H1 (cell line): ENCODE data around the gene DNER. TPM values are rescaled to one million over a fixed set of nuclear protein-coding genes. Genes with fewer than 3 reads are reported as not detected.

Experiments
- CTCF ChIA-PET: fragments of 300-600 bp; sonication (Branson Sonifier 250); formaldehyde crosslinking; loops from one replicate; lab custom pipeline; 2021; ENCODE audit not compliant: partially characterized antibody; lab: Charles Lee
- POLR2A ChIA-PET: fragments of 300-600 bp; sonication (Branson Sonifier 250); formaldehyde crosslinking; loops from one replicate; lab custom pipeline; 2021; ENCODE audit warnings: inconsistent platforms; ENCODE audit not compliant: partially characterized antibody; lab: Charles Lee
- DNase-seq, 2 experiments: peaks; one replicate each; pipeline versions ENCODE4 v3.0.0 to v3.0.0-alpha.2; 2010 to 2022; ENCODE audit warnings: low spot score in 2 of 2, low read depth in 1 of 2, mixed read lengths in 1 of 2
- FAIRE-seq: peaks from 2 replicates; lab custom pipeline; 2011; peaks lifted over from hg19 to GRCh38; lab: Jason Lieb, UNC
- H2AFZ ChIP-seq: 2 replicates; pipeline ENCODE4 v1.8.1; 2012; ENCODE audit warnings: low read length, inconsistent platforms
- H2AK5ac ChIP-seq: 2 replicates; pipeline ENCODE4 v1.6.1; 2013; ENCODE audit warnings: low read depth, low read length
- H2BK120ac ChIP-seq: replicated peaks from 2 replicates; pipeline ENCODE3; 2013; ENCODE audit warnings: low read depth, low read length, inconsistent platforms
- H2BK12ac ChIP-seq: 2 replicates; pipeline ENCODE4 v1.6.1; 2013; ENCODE audit warnings: low read depth, low read length
- H2BK15ac ChIP-seq: 2 replicates; pipeline ENCODE4 v1.6.1; 2013; ENCODE audit warnings: low read length
- H2BK20ac ChIP-seq: 2 replicates; pipeline ENCODE4 v1.6.1; 2013; ENCODE audit warnings: low read length
- H2BK5ac ChIP-seq: 2 replicates; pipeline ENCODE4 v1.6.1; 2013; ENCODE audit warnings: low read depth, low read length
- H3K14ac ChIP-seq: 2 replicates; pipeline ENCODE4 v1.6.1; 2013; ENCODE audit warnings: inconsistent platforms; ENCODE audit not compliant: insufficient read length
- H3K18ac ChIP-seq: 2 replicates; pipeline ENCODE4 v1.6.1; 2013; ENCODE audit warnings: low read length; ENCODE audit errors: extremely low read depth
- H3K23ac ChIP-seq: 2 replicates; pipeline ENCODE4 v1.6.1; 2013; ENCODE audit warnings: inconsistent platforms; ENCODE audit not compliant: insufficient read length
- H3K23me2 ChIP-seq: 2 replicates; pipeline ENCODE4 v1.6.1; 2013; ENCODE audit warnings: low read depth, low read length
- H3K27ac ChIP-seq: 2 replicates; pipeline ENCODE4 v1.6.1; 2011; ENCODE audit warnings: low read depth, low read length, inconsistent platforms
- H3K27me3 ChIP-seq, 4 experiments: replicated peaks in 1 of 4; 1 replicate in 1 of 4; 2 replicates in 3 of 4; pipeline versions ENCODE4 v1.6.1 to v1.8.1; 2011 to 2013; ENCODE audit warnings: low read length in 3 of 4, mild to moderate bottlenecking in 3 of 4, inconsistent platforms in 2 of 4, mixed read lengths in 2 of 4, moderate library complexity in 1 of 4; ENCODE audit not compliant: control insufficient read depth in 3 of 4, insufficient read depth in 3 of 4; ENCODE audit errors: extremely low read depth in 1 of 4
- H3K36me3 ChIP-seq, 4 experiments: 2 replicates each; pipeline versions ENCODE4 v1.6.1 to v1.8.1; 2011 to 2013; ENCODE audit warnings: mild to moderate bottlenecking in 4 of 4, low read length in 3 of 4, moderate library complexity in 2 of 4, control low read depth in 1 of 4, inconsistent platforms in 1 of 4; ENCODE audit not compliant: insufficient read depth in 4 of 4, control insufficient read depth in 2 of 4
- H3K4ac ChIP-seq: replicated peaks from 2 replicates; pipeline ENCODE3; 2013; ENCODE audit warnings: low read length, low read depth, mixed read lengths, inconsistent platforms; ENCODE audit not compliant: insufficient read length
- H3K4me1 ChIP-seq, 4 experiments: replicated peaks in 1 of 4; 1 replicate in 1 of 4; 2 replicates in 3 of 4; pipeline versions ENCODE4 v1.6.1 to v1.8.1; 2011 to 2013; ENCODE audit warnings: low read length in 3 of 4, inconsistent platforms in 2 of 4, mixed read lengths in 1 of 4; ENCODE audit not compliant: insufficient read depth in 4 of 4, control insufficient read depth in 3 of 4
- H3K4me2 ChIP-seq, 2 experiments: 2 replicates each; pipeline versions ENCODE4 v1.6.1 to v1.8.1; 2011 to 2013; ENCODE audit warnings: low read depth in 2 of 2, low read length in 2 of 2, control low read depth in 1 of 2, inconsistent platforms in 1 of 2, mild to moderate bottlenecking in 1 of 2; ENCODE audit not compliant: insufficient read depth in 1 of 2
- H3K4me3 ChIP-seq, 4 experiments: fragments of 200-600, 300-600 bp in 1 of 4; sonication (generic), shearing (Covaris generic), sonication (Bioruptor Twin) in 1 of 4; 2 replicates each; pipeline versions ENCODE4 v1.5.1 to v1.8.1; 2011 to 2016; ENCODE audit warnings: low read length in 4 of 4, low read depth in 3 of 4, control low read depth in 2 of 4, inconsistent platforms in 2 of 4, mild to moderate bottlenecking in 2 of 4, mixed read lengths in 1 of 4, moderate library complexity in 1 of 4; ENCODE audit not compliant: insufficient read depth in 2 of 4; ENCODE audit errors: extremely low read depth in 1 of 4
- H3K56ac ChIP-seq: replicated peaks from 2 replicates; pipeline ENCODE3; 2013; ENCODE audit warnings: low read depth, mild to moderate bottlenecking, mixed read lengths, low read length, inconsistent platforms; ENCODE audit not compliant: insufficient read length
- H3K79me1 ChIP-seq: 2 replicates; pipeline ENCODE4 v1.6.1; 2013; ENCODE audit warnings: low read depth, low read length, control low read depth
- H3K79me2 ChIP-seq, 2 experiments: 2 replicates each; pipeline versions ENCODE4 v1.6.1 to v1.8.1; 2012 to 2013; ENCODE audit warnings: low read length in 2 of 2, mild to moderate bottlenecking in 2 of 2, inconsistent platforms in 1 of 2; ENCODE audit not compliant: insufficient read depth in 2 of 2, control insufficient read depth in 1 of 2
- H3K9ac ChIP-seq, 4 experiments: replicated peaks in 1 of 4; 1 replicate in 1 of 4; 2 replicates in 3 of 4; pipeline versions ENCODE4 v1.6.1 to v1.8.1; 2011 to 2013; ENCODE audit warnings: low read depth in 3 of 4, low read length in 3 of 4, control low read depth in 2 of 4, mild to moderate bottlenecking in 2 of 4, moderate library complexity in 2 of 4, inconsistent platforms in 1 of 4; ENCODE audit errors: extremely low read depth in 1 of 4
- H3K9me3 ChIP-seq, 2 experiments: 2 replicates each; pipeline versions ENCODE4 v1.6.1 to v1.8.1; 2012 to 2013; ENCODE audit warnings: mild to moderate bottlenecking in 2 of 2, moderate library complexity in 2 of 2, control low read depth in 1 of 2, inconsistent platforms in 1 of 2, low read depth in 1 of 2, low read length in 1 of 2, mixed read lengths in 1 of 2; ENCODE audit not compliant: insufficient read depth in 2 of 2
- H4K20me1 ChIP-seq, 2 experiments: replicated peaks in 1 of 2; 2 replicates each; pipeline versions ENCODE3 to v1.8.1; 2011 to 2013; ENCODE audit warnings: inconsistent platforms in 2 of 2, low read length in 2 of 2, mild to moderate bottlenecking in 1 of 2; ENCODE audit not compliant: insufficient read depth in 2 of 2, control insufficient read depth in 1 of 2
- H4K5ac ChIP-seq: 2 replicates; pipeline ENCODE4 v1.6.1; 2013; ENCODE audit warnings: low read length, low read depth, mixed read lengths, inconsistent platforms; ENCODE audit not compliant: insufficient read length
- H4K8ac ChIP-seq: 2 replicates; pipeline ENCODE4 v1.8.0; 2013; ENCODE audit warnings: mild to moderate bottlenecking, moderate library complexity, low read length, inconsistent platforms; ENCODE audit not compliant: insufficient read depth; ENCODE audit errors: extremely low read depth
- H4K91ac ChIP-seq: replicated peaks from 2 replicates; pipeline ENCODE3; 2013; ENCODE audit warnings: low read length, mixed read lengths, inconsistent platforms; ENCODE audit not compliant: insufficient read length
- ATF3 ChIP-seq: IDR thresholded peaks from 2 replicates; pipeline ENCODE4 v1.6.1; 2011; ENCODE audit warnings: low read depth, mild to moderate bottlenecking, low read length; ENCODE audit not compliant: insufficient read depth
- BCL11A ChIP-seq, 2 experiments: IDR thresholded peaks; one replicate each; pipeline ENCODE4 v1.6.1; 2011; ENCODE audit warnings: low read depth in 2 of 2, low read length in 2 of 2, mild to moderate bottlenecking in 2 of 2
- CTCF ChIP-seq, 3 experiments: IDR thresholded peaks; 1 replicate in 2 of 3; 2 replicates in 1 of 3; pipeline versions ENCODE4 v1.5.1 to v1.6.1; 2011; ENCODE audit warnings: low read length in 3 of 3, mild to moderate bottlenecking in 3 of 3, inconsistent platforms in 2 of 3, low read depth in 1 of 3, moderate library complexity in 1 of 3; ENCODE audit not compliant: insufficient read depth in 1 of 3; ENCODE audit errors: control extremely low read depth in 1 of 3
- HDAC2 ChIP-seq, 2 experiments: fragments of 300-600 bp in 1 of 2; sonication (generic) in 1 of 2; IDR thresholded peaks; 2 replicates each; pipeline ENCODE4 v1.6.1; 2011 to 2012; ENCODE audit warnings: low read depth in 2 of 2, low read length in 2 of 2, mild to moderate bottlenecking in 2 of 2, moderate library complexity in 2 of 2, borderline replicate concordance in 1 of 2, inconsistent platforms in 1 of 2
- HDAC6 ChIP-seq: IDR thresholded peaks from one replicate; pipeline ENCODE4 v1.7.1; 2012; ENCODE audit warnings: low read depth, mild to moderate bottlenecking, inconsistent platforms, low read length, moderate library complexity
- RBBP5 ChIP-seq: IDR thresholded peaks from 2 replicates; pipeline ENCODE4 v1.7.1; 2012; ENCODE audit warnings: low read depth, mild to moderate bottlenecking, inconsistent platforms, low read length, moderate library complexity, borderline replicate concordance
- SIRT6 ChIP-seq: IDR thresholded peaks from one replicate; pipeline ENCODE4 v1.7.1; 2012; ENCODE audit warnings: low read length, inconsistent platforms
- SUZ12 ChIP-seq: fragments of 200-600 bp; sonication (generic); IDR thresholded peaks from 2 replicates; pipeline ENCODE4 v1.6.1; 2012; ENCODE audit warnings: mild to moderate bottlenecking, inconsistent platforms, low read length, moderate library complexity, mixed read lengths
- ZNF274 ChIP-seq: IDR thresholded peaks from 2 replicates; pipeline ENCODE4 v1.7.0; 2012; ENCODE audit warnings: low read length, borderline replicate concordance; ENCODE audit errors: extremely low read depth
- WGBS, 2 experiments: shearing (Covaris generic) in 1 of 2; methylation state at CpG; one replicate each; pipeline versions ENCODE4 v1.1.6 to v1.1.7; 2013 to 2015; ENCODE audit warnings: low lambda C conversion rate in 2 of 2, mixed read lengths in 2 of 2, inconsistent platforms in 1 of 2, low coverage in 1 of 2, missing lambda C conversion rate in 1 of 2; ENCODE audit not compliant: insufficient replicate concordance in 2 of 2, insufficient coverage in 1 of 2, insufficient read length in 1 of 2; ENCODE audit errors: extremely low coverage in 1 of 2, missing lambda C conversion rate in 1 of 2; 5-methylcytosine and 5-hydroxymethylcytosine counted together
- polyA plus RNA-seq, 7 experiments: library from polyadenylated mRNA; depleted of rRNA in 3 of 7; stranded (reverse) in 5 of 7; unstranded in 2 of 7; fragments of >200 nt in 5 of 7; fragments of 200-250 nt in 2 of 7; gene quantifications; 1 replicate in 5 of 7; 2 replicates in 1 of 7; 4 replicates in 1 of 7; pipeline versions ENCODE4 v1.2.1 to v1.2.3, GENCODE V29; 2011 to 2013; ENCODE audit warnings: missing spikeins in 2 of 7, mixed read lengths in 2 of 7
- total RNA-seq: library from RNA; stranded (reverse); fragmentation: NEBNext Ultra II Directional; extraction: Animal tissue kit (Norgen Biotek cat#: 25700); gene quantifications from 2 replicates; pipeline ENCODE4 v1.2.1, GENCODE V29; 2021

The DNER gene
- total and polyA plus RNA-seq, 2 of the 8 experiments (the other 6 are each of a cell fraction or from before 2014, with no cell fraction given), result 6.8 to 16.3 TPM

DNA sequence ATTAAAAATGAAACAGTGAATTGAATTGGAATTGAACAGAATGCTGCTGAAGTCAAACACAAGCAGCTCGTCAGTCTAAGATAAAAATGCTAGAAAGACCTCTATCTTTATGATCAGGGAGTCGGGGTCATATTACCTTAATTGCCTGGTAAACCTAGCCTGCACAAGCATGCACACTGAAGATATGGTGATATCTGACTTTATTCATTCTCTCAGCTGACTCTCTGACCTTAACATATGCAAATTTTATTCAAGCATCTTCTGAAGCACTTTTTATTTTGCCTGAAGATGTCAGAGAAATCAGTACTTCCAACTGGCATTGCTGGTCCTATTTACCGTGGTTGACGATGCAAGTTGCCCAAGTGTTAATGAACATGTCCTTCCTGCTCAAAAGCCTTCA is 56.4 kb downstream of the DNER start:
- no peaks in the 10 kb centered on the region for H3K27me3 ChIP-seq
- 87% methylated on average over 4 of the region's 4 CpGs; no CpG with 5 or more reads in 1 of the 2 experiments for WGBS, 2 experiments
- H3K14ac ChIP-seq, result no peak overlapping the region
- H3K27ac ChIP-seq, result no peak overlapping the region
- no peaks in the 10 kb centered on the region for H3K36me3 ChIP-seq
- H3K18ac ChIP-seq, result no peak overlapping the region
- no peaks in the 10 kb centered on the region for H3K9me3 ChIP-seq
- DNase-seq (no peak), FAIRE-seq (no peak)
- H4K20me1 ChIP-seq, result no peaks in the 10 kb centered on the region
- no peaks in the 10 kb centered on the region for H3K79me1 ChIP-seq
- TF ChIP-seq CTCF (IDR thresholded peaks at IDR 0.05; ENCODE audit: control extremely low read depth in 1 of 3, insufficient read depth in 1 of 3, low read depth in 1 of 3, low read length in 3 of 3), result no peak
- no peak for TF ChIP-seq BCL11A (IDR thresholded peaks at IDR 0.05; ENCODE audit: low read depth in 2 of 2, low read length in 2 of 2)
- no peak for TF ChIP-seq ATF3
- TF ChIP-seq RBBP5, result no peak
- no peak for TF ChIP-seq ZNF274
- TF ChIP-seq SIRT6, result no peak
- no peak for TF ChIP-seq HDAC6
- TF ChIP-seq SUZ12, result no peak
- no peak for TF ChIP-seq HDAC2 (IDR thresholded peaks at IDR 0.05; ENCODE audit: borderline replicate concordance in 1 of 2, low read depth in 2 of 2, low read length in 2 of 2)
- TF ChIP-seq, all 59 proteins: peak for 0
- CTCF ChIA-PET, result interaction anchor here (0.6 to 1.2 kb wide), 2 partner anchors 16 to 54 kb away, joined by 3 to 5 read pairs; no protein-coding TSS in a partner anchor
- POLR2A ChIA-PET, result interaction anchor here (0.7 kb wide), 1 partner anchor 44 kb away, joined by 3 read pairs; no protein-coding TSS in a partner anchor
- no peak overlapping the region for H3K4me2 ChIP-seq
- H2AK5ac ChIP-seq, result no peak overlapping the region
- peaks cover 0 to 5% (median 0%) of the 10 kb centered on the region in 4 experiments; a peak in 3 of 7 replicates for H3K4me1 ChIP-seq
- H4K91ac ChIP-seq, result no peak overlapping the region
- H3K56ac ChIP-seq, result no peak overlapping the region
- no peak overlapping the region for H3K9ac ChIP-seq
- H2BK15ac ChIP-seq, result no peak overlapping the region
- no peak overlapping the region for H2BK120ac ChIP-seq
- no peak overlapping the region for H4K8ac ChIP-seq
- no peak overlapping the region for H4K5ac ChIP-seq
- no peak overlapping the region for H3K23ac ChIP-seq
- H2AFZ ChIP-seq, result no peak overlapping the region
- no peak overlapping the region for H2BK12ac ChIP-seq
- no peak overlapping the region for H2BK5ac ChIP-seq
- no peaks in the 10 kb centered on the region for H3K23me2 ChIP-seq
- no peaks in the 10 kb centered on the region for H3K79me2 ChIP-seq
- no peak overlapping the region for H3K4me3 ChIP-seq
- no peak overlapping the region for H2BK20ac ChIP-seq
- H3K4ac ChIP-seq, result no peak overlapping the region
